PFSK-1 (cell line): Measurements from ENCODE around the gene RACK1.

Experiments used
- FOXP2 ChIP-seq: optimal IDR thresholded peaks from 2 replicates; pipeline ENCODE3; 2011; ENCODE audit warnings: borderline replicate concordance, control low read depth, inconsistent platforms; ENCODE audit not compliant: insufficient read depth; ENCODE audit errors: extremely low read length, extremely low read depth
- POLR2AphosphoS5 ChIP-seq: IDR thresholded peaks from 2 replicates; pipeline ENCODE4 v1.6.1; 2012; ENCODE audit warnings: low read depth, mild to moderate bottlenecking, control low read depth, low read length, moderate library complexity
- TAF1 ChIP-seq: IDR thresholded peaks from 2 replicates; pipeline ENCODE4 v1.6.1; 2012; ENCODE audit warnings: low read length, control low read depth, borderline replicate concordance; ENCODE audit not compliant: insufficient read depth
- TF ChIP-seq, protein P1 (sequence below), 2 experiments: IDR thresholded peaks; 2 replicates each; pipeline versions ENCODE4 v1.6.1 to v1.8.0; 2011 to 2012; ENCODE audit warnings: low read depth in 2 of 2, low read length in 2 of 2, control low read depth in 1 of 2, inconsistent platforms in 1 of 2, mild to moderate bottlenecking in 1 of 2, moderate library complexity in 1 of 2; ENCODE audit not compliant: insufficient read depth in 1 of 2

DNA sequence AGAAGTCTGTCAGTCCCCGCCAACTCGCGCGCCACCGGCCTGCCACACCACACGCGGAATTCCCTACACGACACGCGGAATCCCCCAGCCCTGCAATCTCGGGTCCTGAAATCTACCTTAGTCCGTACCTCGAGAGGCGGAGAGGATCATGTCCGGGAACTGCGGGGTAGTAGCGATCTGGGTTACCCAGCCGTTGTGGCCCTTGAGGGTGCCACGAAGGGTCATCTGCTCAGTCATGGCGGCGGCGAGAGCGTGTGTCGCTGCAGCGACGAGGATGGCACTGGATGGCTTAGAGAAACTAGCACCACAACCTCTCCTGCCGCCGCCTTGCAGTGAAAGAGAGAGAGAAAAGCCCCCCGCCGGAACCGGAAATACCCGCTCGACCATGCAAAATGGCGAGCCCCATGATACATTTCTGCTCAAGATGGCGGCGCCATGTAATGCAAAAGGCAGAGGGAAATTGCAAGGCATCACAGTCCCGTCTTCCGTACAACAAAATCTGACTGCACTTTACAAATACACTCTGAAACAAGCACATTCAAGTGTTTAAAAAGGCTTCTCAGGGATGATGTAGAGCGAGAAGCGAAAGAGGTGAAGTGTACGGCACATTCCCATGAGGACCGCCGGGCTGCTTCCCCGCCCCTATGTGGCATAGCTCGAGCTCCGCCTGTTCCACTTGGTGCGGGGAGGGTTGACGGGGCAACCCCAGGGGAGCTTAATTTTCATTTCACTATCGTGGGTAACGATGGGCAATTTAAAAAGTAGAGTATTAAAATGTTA lies at the start of gene RACK1:
- TF ChIP-seq, protein P1, sequence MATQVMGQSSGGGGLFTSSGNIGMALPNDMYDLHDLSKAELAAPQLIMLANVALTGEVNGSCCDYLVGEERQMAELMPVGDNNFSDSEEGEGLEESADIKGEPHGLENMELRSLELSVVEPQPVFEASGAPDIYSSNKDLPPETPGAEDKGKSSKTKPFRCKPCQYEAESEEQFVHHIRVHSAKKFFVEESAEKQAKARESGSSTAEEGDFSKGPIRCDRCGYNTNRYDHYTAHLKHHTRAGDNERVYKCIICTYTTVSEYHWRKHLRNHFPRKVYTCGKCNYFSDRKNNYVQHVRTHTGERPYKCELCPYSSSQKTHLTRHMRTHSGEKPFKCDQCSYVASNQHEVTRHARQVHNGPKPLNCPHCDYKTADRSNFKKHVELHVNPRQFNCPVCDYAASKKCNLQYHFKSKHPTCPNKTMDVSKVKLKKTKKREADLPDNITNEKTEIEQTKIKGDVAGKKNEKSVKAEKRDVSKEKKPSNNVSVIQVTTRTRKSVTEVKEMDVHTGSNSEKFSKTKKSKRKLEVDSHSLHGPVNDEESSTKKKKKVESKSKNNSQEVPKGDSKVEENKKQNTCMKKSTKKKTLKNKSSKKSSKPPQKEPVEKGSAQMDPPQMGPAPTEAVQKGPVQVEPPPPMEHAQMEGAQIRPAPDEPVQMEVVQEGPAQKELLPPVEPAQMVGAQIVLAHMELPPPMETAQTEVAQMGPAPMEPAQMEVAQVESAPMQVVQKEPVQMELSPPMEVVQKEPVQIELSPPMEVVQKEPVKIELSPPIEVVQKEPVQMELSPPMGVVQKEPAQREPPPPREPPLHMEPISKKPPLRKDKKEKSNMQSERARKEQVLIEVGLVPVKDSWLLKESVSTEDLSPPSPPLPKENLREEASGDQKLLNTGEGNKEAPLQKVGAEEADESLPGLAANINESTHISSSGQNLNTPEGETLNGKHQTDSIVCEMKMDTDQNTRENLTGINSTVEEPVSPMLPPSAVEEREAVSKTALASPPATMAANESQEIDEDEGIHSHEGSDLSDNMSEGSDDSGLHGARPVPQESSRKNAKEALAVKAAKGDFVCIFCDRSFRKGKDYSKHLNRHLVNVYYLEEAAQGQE (IDR thresholded peaks at IDR 0.05; ENCODE audit: insufficient read depth in 1 of 2, low read depth in 2 of 2, low read length in 2 of 2): 0 out of 4 replicates have a peak, but pooled peaks have one; percentile 29 to 55
- TF ChIP-seq POLR2AphosphoS5 (peak; percentile 95), FOXP2 (peak; percentile 34), TAF1 (peak; percentile 99)
